Keratinocyte (primary cell): ENCODE data around the gene KIF18B. TPM values are rescaled to one million over a fixed set of nuclear protein-coding genes. Genes with fewer than 3 reads are reported as not detected.

Experiments
- DNase-seq: peaks from one replicate; pipeline ENCODE4 v3.0.0-alpha.2; 2011; ENCODE audit warnings: low read depth, missing footprints, low spot score
- FAIRE-seq: peaks from 2 replicates; lab custom pipeline; 2011; peaks lifted over from hg19 to GRCh38; lab: Jason Lieb, UNC
- H2AFZ ChIP-seq: 2 replicates; pipeline ENCODE4 v1.6.0; 2012; ENCODE audit warnings: low read length, control low read depth, inconsistent platforms; ENCODE audit not compliant: control insufficient read depth
- H3K27ac ChIP-seq: 2 replicates; pipeline ENCODE4 v1.5.1; 2011; ENCODE audit warnings: low read length; ENCODE audit not compliant: control insufficient read depth, insufficient read depth
- H3K27me3 ChIP-seq: 3 replicates; pipeline ENCODE4 v1.6.0; 2011; ENCODE audit warnings: low read length; ENCODE audit not compliant: control insufficient read depth, insufficient read depth; ENCODE audit errors: extremely low read depth
- H3K36me3 ChIP-seq, 2 experiments: 2 replicates in 1 of 2; 3 replicates in 1 of 2; pipeline ENCODE4 v1.5.1; 2011; ENCODE audit warnings: low read length in 2 of 2, mild to moderate bottlenecking in 1 of 2; ENCODE audit not compliant: control insufficient read depth in 2 of 2, insufficient read depth in 2 of 2; ENCODE audit errors: extremely low read depth in 1 of 2
- H3K4me1 ChIP-seq: 3 replicates; pipeline ENCODE4 v1.5.1; 2011; ENCODE audit warnings: low read length; ENCODE audit not compliant: control insufficient read depth, insufficient read depth; ENCODE audit errors: extremely low read depth
- H3K4me2 ChIP-seq: 3 replicates; pipeline ENCODE4 v1.6.0; 2011; ENCODE audit warnings: low read depth, low read length; ENCODE audit not compliant: control insufficient read depth, insufficient read depth; ENCODE audit errors: extremely low read depth
- H3K4me3 ChIP-seq, 3 experiments: fragments of 200-600 bp in 1 of 3; sonication (generic) in 1 of 3; 2 replicates in 2 of 3; 3 replicates in 1 of 3; pipeline ENCODE4 v1.5.1; 2011 to 2016; ENCODE audit warnings: low read length in 3 of 3, mild to moderate bottlenecking in 3 of 3, control low read depth in 2 of 3, inconsistent platforms in 1 of 3, low read depth in 1 of 3, mixed read lengths in 1 of 3, mixed run types in 1 of 3, moderate library complexity in 1 of 3; ENCODE audit not compliant: control insufficient read depth in 2 of 3, insufficient read depth in 2 of 3; ENCODE audit errors: extremely low read depth in 1 of 3
- H3K79me2 ChIP-seq: 2 replicates; pipeline ENCODE4 v1.6.0; 2012; ENCODE audit warnings: low read length; ENCODE audit not compliant: control insufficient read depth, insufficient read depth
- H3K9ac ChIP-seq: 3 replicates; pipeline ENCODE4 v1.6.0; 2011; ENCODE audit warnings: low read length; ENCODE audit not compliant: control insufficient read depth, insufficient read depth; ENCODE audit errors: extremely low read depth
- H3K9me1 ChIP-seq: 3 replicates; pipeline ENCODE4 v1.6.0; 2011; ENCODE audit warnings: low read length; ENCODE audit not compliant: control insufficient read depth, insufficient read depth; ENCODE audit errors: extremely low read depth
- H3K9me3 ChIP-seq: 2 replicates; pipeline ENCODE4 v1.5.1; 2012; ENCODE audit warnings: low read depth, low read length; ENCODE audit not compliant: control insufficient read depth
- H4K20me1 ChIP-seq: 3 replicates; pipeline ENCODE4 v1.6.0; 2011; ENCODE audit warnings: low read length; ENCODE audit not compliant: control insufficient read depth, insufficient read depth; ENCODE audit errors: extremely low read depth
- EZH2 ChIP-seq: IDR thresholded peaks from one replicate; pipeline ENCODE4 v1.6.1; 2012; ENCODE audit warnings: inconsistent platforms, mild to moderate bottlenecking, low read length, moderate library complexity
- dilution Hi-C: fragments of 300-500 bp; cut with MboI; formaldehyde crosslinking; loops from one replicate; pipeline ENCODE4 v1.7.0; 2020; ENCODE audit warnings: low sequenced_read_pairs; ENCODE audit not compliant: extremely low pct_ligation_motif_present
- polyA plus RNA-seq, 5 experiments: library from polyadenylated mRNA; depleted of rRNA in 3 of 5; stranded (reverse) in 3 of 5; stranded (forward) in 1 of 5; unstranded in 1 of 5; fragments of >200 nt; gene quantifications; 1 replicate in 1 of 5; 2 replicates in 3 of 5; 3 replicates in 1 of 5; pipeline versions ENCODE4 v1.2.1 to v1.2.3, GENCODE V29; 2011 to 2012; ENCODE audit warnings: missing spikeins in 2 of 5, low read depth in 1 of 5, low replicate concordance in 1 of 5
- TF ChIP-seq, protein P1 (sequence below), 3 experiments: IDR thresholded peaks in 1 of 3; conservative IDR thresholded peaks in 1 of 3; optimal IDR thresholded peaks in 1 of 3; 2 replicates in 2 of 3; 3 replicates in 1 of 3; pipeline versions ENCODE3 to v1.5.1; 2011; ENCODE audit warnings: low read length in 3 of 3, mild to moderate bottlenecking in 3 of 3, moderate library complexity in 2 of 3, control low read depth in 1 of 3, inconsistent platforms in 1 of 3; ENCODE audit not compliant: insufficient read depth in 2 of 3; ENCODE audit errors: extremely low read depth in 1 of 3

Gene KIF18B
- polyA plus RNA-seq, 1 donor (not counting 4 experiments of a cell fraction or from before 2014, with no cell fraction given), result 5.1 TPM

- peaks cover 36% of the 10 kb centered on the region for H3K27me3 ChIP-seq
- dilution Hi-C loops, result no loop called here
- TF ChIP-seq EZH2, result no peak
- TF ChIP-seq, protein P1, sequence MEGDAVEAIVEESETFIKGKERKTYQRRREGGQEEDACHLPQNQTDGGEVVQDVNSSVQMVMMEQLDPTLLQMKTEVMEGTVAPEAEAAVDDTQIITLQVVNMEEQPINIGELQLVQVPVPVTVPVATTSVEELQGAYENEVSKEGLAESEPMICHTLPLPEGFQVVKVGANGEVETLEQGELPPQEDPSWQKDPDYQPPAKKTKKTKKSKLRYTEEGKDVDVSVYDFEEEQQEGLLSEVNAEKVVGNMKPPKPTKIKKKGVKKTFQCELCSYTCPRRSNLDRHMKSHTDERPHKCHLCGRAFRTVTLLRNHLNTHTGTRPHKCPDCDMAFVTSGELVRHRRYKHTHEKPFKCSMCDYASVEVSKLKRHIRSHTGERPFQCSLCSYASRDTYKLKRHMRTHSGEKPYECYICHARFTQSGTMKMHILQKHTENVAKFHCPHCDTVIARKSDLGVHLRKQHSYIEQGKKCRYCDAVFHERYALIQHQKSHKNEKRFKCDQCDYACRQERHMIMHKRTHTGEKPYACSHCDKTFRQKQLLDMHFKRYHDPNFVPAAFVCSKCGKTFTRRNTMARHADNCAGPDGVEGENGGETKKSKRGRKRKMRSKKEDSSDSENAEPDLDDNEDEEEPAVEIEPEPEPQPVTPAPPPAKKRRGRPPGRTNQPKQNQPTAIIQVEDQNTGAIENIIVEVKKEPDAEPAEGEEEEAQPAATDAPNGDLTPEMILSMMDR (optimal IDR thresholded peaks at IDR 0.05 in 1 of 3, IDR thresholded peaks at IDR 0.05 in 1 of 3, conservative IDR thresholded peaks at IDR 0.05 in 1 of 3; ENCODE audit: extremely low read depth in 1 of 3, insufficient read depth in 2 of 3, low read length in 3 of 3), result no peak
- H3K4me1 ChIP-seq, result no peaks in the 10 kb centered on the region
- no peak overlapping the region for H3K4me2 ChIP-seq
- H3K9ac ChIP-seq, result no peak overlapping the region
- H3K36me3 ChIP-seq, result no peaks in the 10 kb centered on the region
- FAIRE-seq, result no peak
- no peaks in the 10 kb centered on the region for H3K9me1 ChIP-seq
- no peak for DNase-seq
- H4K20me1 ChIP-seq, result peaks cover 3% of the 10 kb centered on the region
- no peaks in the 10 kb centered on the region for H3K79me2 ChIP-seq
- no peak overlapping the region for H3K27ac ChIP-seq
- H3K9me3 ChIP-seq, result no peaks in the 10 kb centered on the region
- H2AFZ ChIP-seq, result no peak overlapping the region
- H3K4me3 ChIP-seq, result no peak overlapping the region
These were observed 34.6 kb upstream of the KIF18B start for GRCh38 chr17:44982113-44982702.

DNA sequence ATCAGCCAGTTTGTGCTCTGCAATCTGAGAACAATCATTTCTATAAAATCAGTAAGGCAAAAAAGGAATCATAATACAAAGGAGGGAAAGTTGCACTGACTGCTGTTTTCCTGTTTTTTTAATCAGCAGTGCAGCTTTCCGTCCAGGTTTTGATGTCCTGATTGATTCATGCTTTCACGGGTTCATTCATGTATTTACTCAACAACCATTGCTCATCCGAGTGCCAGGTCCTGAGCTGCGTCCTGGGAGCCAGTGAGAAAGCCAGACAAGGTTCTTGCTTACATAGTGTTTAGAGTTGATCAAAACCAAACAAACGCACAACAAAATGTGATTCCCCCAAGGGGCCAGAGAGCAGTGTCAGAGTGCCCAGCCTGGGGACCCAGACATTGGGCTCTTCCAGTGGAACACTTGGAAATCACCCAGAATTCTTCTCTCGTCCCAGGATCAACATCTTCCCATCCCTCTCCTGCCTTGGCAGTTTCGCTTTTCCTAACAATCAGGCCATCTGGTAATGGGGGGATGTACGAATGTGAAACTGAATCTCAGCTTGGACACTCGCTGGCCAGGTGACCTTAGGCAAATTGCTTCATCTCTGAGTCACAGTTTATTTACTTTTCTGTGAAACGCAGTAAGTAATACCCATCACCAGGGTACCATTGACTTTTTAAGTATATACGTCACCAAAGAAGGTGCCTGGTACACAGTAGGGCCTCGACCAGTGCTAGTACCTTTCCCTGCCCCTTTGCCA, 33.8 kb upstream of the KIF18B start:
- H3K27ac ChIP-seq, result no peak overlapping the region
- no peak overlapping the region for H3K4me3 ChIP-seq
- H3K9ac ChIP-seq, result no peak overlapping the region

More for the DNA sequence above, 33.8 kb upstream of the KIF18B start:
- Histone ChIP-seq H3K79me2 (no peaks in the 10 kb centered on the region), H3K27me3 (peaks cover 35% of the 10 kb centered on the region), H3K9me1 (no peaks in the 10 kb centered on the region), H3K4me2 (peak overlapping the region; percentile 30), H3K9me3 (no peaks in the 10 kb centered on the region), H3K36me3 (no peaks in the 10 kb centered on the region), H3K4me1 (no peaks in the 10 kb centered on the region), H4K20me1 (peaks cover 3% of the 10 kb centered on the region), H2AFZ (no peak overlapping the region)
- TF ChIP-seq, protein P1 (optimal IDR thresholded peaks at IDR 0.05 in 1 of 3, IDR thresholded peaks at IDR 0.05 in 1 of 3, conservative IDR thresholded peaks at IDR 0.05 in 1 of 3; ENCODE audit: extremely low read depth in 1 of 3, insufficient read depth in 2 of 3, low read length in 3 of 3), result no peak
- TF ChIP-seq EZH2, result no peak
- DNase-seq, result no peak
- FAIRE-seq, result peak; percentile 74
- dilution Hi-C loops, result no loop called here
